GM18519 (cell line): ENCODE data around the gene DAPP1.
"Not testable (repeated sequence)": the region's sequence is repeated elsewhere in the genome, so short reads cannot be mapped to it uniquely, and the experiment has no call there.

Experiments used
- ATAC-seq: cut with Tn5 transposase; IDR thresholded peaks from one replicate; pipeline ENCODE4 v1.9.1; 2021; ENCODE audit warnings: mild to moderate bottlenecking, moderate library complexity; ENCODE audit not compliant: unreplicated experiment, low FRiP score

DAPP1 gene

GRCh38 chr4:99822734-99823133 lies 6.1 kb downstream of the DAPP1 start:
- no peak for ATAC-seq

DNA sequence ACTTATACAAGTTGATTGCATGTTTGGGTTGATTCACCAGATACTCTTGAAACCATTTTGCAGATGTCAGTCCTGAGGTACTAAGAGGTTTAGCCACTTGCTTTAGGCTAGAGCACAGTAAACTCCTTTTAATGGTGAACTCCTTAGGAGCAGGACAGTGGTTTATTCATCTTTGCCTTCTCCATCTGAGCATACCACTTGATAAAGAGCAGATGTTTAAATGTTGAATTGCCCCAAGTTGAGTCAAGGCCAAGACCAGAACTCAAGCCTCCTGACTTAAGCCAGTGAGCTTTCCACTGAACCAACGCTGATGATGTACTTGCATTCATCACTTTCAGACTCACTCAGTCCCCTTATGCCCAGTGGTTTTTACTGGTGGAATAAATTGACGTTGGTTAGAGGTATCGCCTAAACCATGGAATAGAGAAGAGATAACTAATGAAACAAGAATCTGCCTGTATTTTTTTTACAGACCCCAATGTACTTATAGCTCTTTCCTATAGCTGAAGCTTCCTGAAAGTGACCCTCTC lies 7.5 kb downstream of the DAPP1 start:
- ATAC-seq, result no peak

- no peak for ATAC-seq
Measured at GRCh38 chr4:99825272-99825671, 8.6 kb downstream of the DAPP1 start.

DNA sequence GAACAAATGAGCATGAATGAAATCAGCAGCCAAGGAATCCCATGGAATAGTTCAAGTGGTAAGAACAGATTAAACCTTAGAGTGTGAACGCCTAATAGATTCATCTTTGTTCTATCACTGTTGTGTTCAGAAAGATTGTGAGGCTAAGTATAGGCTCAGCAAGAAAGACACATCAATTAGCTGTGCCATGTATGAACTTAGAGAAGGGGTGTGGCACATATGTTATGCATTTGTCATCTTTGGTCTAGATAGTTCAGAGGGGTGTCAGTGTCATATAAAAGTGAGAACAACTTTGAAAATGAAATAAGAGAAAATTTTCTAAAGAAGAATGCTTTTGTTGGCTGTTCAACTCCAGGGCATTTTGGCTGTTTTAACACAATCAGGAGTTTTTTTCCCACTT lies 9.4 kb downstream of the DAPP1 start:
- no peak for ATAC-seq

GRCh38 chr4:99827454-99827853 lies 10.8 kb downstream of the DAPP1 start:
- no peak for ATAC-seq

- ATAC-seq, result no peak
Measured at GRCh38 chr4:99827857-99828256, 11.2 kb downstream of the DAPP1 start.

DNA sequence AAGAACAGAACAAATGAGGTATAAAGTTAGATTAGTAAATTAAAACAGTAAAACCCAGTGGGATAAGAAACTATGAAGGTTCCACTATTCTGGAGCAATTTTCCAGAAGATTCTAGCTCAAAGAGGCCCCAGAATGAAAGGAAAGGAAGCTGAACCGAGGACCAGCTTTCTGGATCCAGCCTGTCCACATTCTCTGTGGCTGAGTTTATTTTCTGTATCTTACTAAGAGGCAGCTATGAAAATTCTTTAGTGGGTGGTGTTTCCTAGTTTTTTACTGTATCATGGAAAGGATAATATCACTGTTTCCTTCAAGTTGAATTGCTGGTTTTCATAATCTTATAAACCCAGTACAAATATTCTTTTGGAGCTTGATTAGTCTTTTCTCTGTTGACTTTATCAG lies 11.8 kb downstream of the DAPP1 start:
- no peak for ATAC-seq

DNA sequence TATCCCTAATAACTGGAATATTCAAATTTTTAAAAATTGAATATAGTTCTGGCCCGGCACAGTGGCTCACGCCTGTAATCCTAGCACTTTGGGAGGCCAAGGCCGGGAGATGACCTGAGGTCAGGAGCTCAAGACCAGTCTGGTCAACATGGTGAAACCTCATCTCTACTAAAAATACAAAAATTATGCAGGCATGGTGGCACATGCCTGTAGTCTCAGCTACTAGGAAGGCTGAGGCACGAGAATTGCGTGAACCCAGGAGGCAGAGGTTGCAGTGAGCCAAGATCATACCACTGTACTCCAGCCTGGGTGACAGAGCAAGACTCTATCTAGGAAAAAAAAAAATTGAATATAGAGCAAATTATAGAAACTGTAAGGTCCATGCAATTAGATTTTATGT lies 13.4 kb downstream of the DAPP1 start:
- not testable (repeated sequence) for ATAC-seq

- ATAC-seq, result no peak
Measured at GRCh38 chr4:99832321-99832720, 15.7 kb downstream of the DAPP1 start.

- no peak for ATAC-seq
Measured at GRCh38 chr4:99832758-99833157, 16.1 kb downstream of the DAPP1 start.

GRCh38 chr4:99833756-99834155 lies 17.1 kb downstream of the DAPP1 start:
- no peak for ATAC-seq

GRCh38 chr4:99834569-99834968 lies 17.9 kb downstream of the DAPP1 start:
- ATAC-seq, result no peak

DNA sequence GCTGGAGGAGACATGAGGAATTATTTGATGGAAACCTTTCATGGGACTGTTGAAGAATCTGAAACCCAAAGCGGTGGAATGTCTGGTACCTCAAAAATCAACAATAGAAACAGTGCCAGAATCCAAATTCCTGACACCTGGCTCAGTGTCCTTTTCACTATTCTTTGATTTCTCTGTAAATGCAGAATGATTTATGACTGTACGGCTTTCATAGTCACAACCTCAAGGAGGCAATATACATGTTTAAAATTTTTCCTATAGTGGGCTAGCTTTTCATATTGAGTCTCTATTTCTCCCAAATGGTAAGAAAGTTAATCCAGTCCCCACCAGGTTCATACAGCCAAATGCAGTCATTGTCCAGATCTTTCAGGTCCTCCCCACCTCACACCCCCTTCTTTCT lies 19.3 kb downstream of the DAPP1 start:
- ATAC-seq, result no peak

- ATAC-seq, result no peak
Measured at GRCh38 chr4:99838927-99839326, 22.3 kb downstream of the DAPP1 start.

GRCh38 chr4:99841129-99841528 lies 24.5 kb downstream of the DAPP1 start:
- peak; percentile 59 for ATAC-seq

GRCh38 chr4:99843413-99843812 lies 26.8 kb downstream of the DAPP1 start:
- no peak for ATAC-seq

DNA sequence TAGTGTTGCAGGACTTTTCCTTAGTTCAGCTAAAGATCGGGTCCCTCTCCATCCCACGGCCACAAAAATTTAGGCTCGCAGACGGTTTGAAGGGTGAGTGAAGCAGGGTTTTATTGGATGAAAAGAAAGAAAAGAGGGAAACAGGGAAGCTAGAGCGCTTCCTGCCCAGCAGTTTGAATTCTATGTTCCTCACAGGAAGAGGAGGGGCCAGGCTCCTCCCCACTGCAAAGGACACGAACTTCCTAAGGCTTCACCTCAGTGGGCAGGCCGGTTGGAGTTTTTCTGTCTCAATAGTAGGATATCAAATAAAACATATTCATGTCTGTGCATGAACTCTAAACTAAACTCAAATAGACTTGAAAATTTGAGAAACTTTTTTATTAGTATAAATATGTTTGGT lies 27.4 kb downstream of the DAPP1 start:
- ATAC-seq, result no peak

GRCh38 chr4:99845179-99845578 lies 28.6 kb downstream of the DAPP1 start:
- ATAC-seq, result no peak

- ATAC-seq, result no peak
Measured at GRCh38 chr4:99845708-99846469, 29.3 kb downstream of the DAPP1 start.

DNA sequence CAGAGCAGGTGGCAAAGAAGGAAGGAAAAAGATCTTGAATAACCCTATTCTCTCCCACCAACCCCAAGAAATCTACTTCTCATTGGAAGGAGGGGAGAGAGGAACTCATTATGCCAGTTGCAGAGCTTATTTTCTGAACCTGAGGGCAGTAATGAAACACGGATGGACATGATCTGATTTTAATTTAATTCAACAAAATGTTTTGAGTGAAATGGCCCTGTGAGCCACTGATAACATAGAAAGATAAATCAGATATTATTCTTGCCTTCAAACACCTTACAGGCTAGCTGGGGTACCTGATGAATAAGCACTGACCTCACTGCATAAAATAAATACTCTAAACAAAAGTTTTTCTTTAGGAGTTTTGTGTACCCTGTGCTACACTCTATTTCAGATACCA lies 30.3 kb downstream of the DAPP1 start:
- ATAC-seq, result no peak

DNA sequence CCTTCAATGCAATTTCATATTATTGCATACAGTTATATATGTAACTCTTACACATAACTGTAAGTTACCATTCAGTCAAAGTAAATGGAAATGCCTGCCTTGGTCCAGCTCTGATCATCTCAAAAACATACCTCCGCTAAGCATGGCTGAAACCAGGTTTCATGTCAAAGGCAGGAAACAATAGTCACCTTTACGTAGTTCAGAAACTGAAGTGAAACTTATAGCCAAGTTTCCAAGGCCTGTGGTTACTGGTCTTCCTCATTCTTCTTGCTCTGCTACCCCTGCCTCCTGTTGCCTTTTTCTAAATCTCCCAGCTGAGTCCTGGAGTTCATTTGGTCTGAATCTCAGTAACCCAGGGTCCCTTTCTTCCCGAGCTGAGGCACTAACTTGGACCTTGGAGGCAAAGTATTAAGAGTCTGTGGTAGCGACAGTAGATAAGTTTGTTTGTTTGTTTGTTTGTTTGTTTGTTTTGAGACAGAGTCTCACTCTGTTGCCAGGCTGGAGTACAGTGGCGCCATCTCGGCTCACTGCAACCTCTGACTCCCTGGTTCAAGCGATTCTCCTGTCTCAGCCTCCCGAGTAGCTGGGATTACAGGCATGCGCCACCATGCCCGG lies 30.8 kb downstream of the DAPP1 start:
- ATAC-seq, result peak; percentile 67

DNA sequence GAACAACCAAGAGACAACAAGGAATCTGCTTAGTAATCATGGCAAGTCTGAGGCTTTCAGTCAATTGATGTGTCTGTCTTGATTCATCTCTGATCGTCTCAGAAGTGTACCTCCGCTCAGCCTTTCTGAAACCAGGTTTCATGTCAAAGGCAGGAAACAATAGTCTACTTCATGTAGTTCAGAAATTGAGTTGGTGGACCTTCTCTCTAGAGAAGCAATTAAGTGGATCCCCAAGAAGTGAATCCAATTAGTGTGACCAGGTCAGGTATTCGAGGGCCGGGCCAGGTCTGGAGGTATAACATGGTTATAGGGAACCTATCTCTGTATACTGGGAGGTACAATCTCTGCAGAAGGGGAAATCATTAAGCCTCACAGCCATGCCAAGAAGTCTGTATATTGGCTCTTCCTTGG lies 32.0 kb downstream of the DAPP1 start:
- peak; percentile 37 for ATAC-seq
